ENCODE data around the gene LDLRAD3.
"Not testable (repeated sequence)": the region's sequence is repeated elsewhere in the genome, so short reads cannot be mapped to it uniquely, and the experiment has no call there.

LDLRAD3 gene

GRCh38 chr11:36164506-36165250 is 220.8 kb downstream of the LDLRAD3 start:
- no peak for DNase-seq (ENCODE audit: low read depth)

GRCh38 chr11:36165621-36166397 is 221.9 kb downstream of the LDLRAD3 start:
- DNase-seq (ENCODE audit: low read depth), result no peak

- no peak for DNase-seq (ENCODE audit: low read depth)
Observed at GRCh38 chr11:36167073-36167472, 223.2 kb downstream of the LDLRAD3 start.

- DNase-seq (ENCODE audit: low read depth), result no peak
Observed at GRCh38 chr11:36167729-36168128, 223.9 kb downstream of the LDLRAD3 start.

- no peak for DNase-seq (ENCODE audit: low read depth)
Observed at GRCh38 chr11:36177836-36178235, 234.0 kb downstream of the LDLRAD3 start.

GRCh38 chr11:36186340-36187175 is 242.7 kb downstream of the LDLRAD3 start:
- DNase-seq (ENCODE audit: low read depth), result no peak

- no peak for DNase-seq (ENCODE audit: low read depth)
Observed at GRCh38 chr11:36187622-36188021, 243.8 kb downstream of the LDLRAD3 start.

GRCh38 chr11:36189735-36190134 is 245.9 kb downstream of the LDLRAD3 start:
- DNase-seq (ENCODE audit: low read depth), result not testable (repeated sequence)

- no peak for DNase-seq (ENCODE audit: low read depth)
Observed at GRCh38 chr11:36191941-36192340, 248.1 kb downstream of the LDLRAD3 start.

- DNase-seq (ENCODE audit: low read depth), result no peak
Observed at GRCh38 chr11:36192425-36193289, 248.8 kb downstream of the LDLRAD3 start.

GRCh38 chr11:36193290-36193619 is 249.4 kb downstream of the LDLRAD3 start:
- DNase-seq (ENCODE audit: low read depth), result no peak

GRCh38 chr11:36193721-36194120 is 249.9 kb downstream of the LDLRAD3 start:
- DNase-seq (ENCODE audit: low read depth), result no peak

- DNase-seq (ENCODE audit: low read depth), result no peak
Observed at GRCh38 chr11:36195496-36196354, 251.9 kb downstream of the LDLRAD3 start.

GRCh38 chr11:36196411-36196998 is 252.6 kb downstream of the LDLRAD3 start:
- DNase-seq (ENCODE audit: low read depth), result no peak

GRCh38 chr11:36201411-36201810 is 257.5 kb downstream of the LDLRAD3 start:
- DNase-seq (ENCODE audit: low read depth), result no peak

GRCh38 chr11:36205536-36205935 is 261.7 kb downstream of the LDLRAD3 start:
- no peak for DNase-seq (ENCODE audit: low read depth)

GRCh38 chr11:36210529-36210928 is 266.7 kb downstream of the LDLRAD3 start:
- DNase-seq (ENCODE audit: low read depth), result no peak

- no peak for DNase-seq (ENCODE audit: low read depth)
Observed at GRCh38 chr11:36211761-36212430, 268.0 kb downstream of the LDLRAD3 start.

- DNase-seq (ENCODE audit: low read depth), result no peak
Observed at GRCh38 chr11:36212564-36213392, 268.9 kb downstream of the LDLRAD3 start.

All from activated T-helper 1 cell treated with Interleukin-2 at 50 U/mL for 16 hours (primary cell).